Measurements from ENCODE around the gene ANKRD13A. TPM values are rescaled to one million over a fixed set of nuclear protein-coding genes. Genes with fewer than 3 reads are reported as not detected.

Gene ANKRD13A
- total and polyA plus RNA-seq, 2 of the 8 experiments (the other 6 are each of a cell fraction or from before 2014, with no cell fraction given) = 16.8 to 21.4 TPM

DNA sequence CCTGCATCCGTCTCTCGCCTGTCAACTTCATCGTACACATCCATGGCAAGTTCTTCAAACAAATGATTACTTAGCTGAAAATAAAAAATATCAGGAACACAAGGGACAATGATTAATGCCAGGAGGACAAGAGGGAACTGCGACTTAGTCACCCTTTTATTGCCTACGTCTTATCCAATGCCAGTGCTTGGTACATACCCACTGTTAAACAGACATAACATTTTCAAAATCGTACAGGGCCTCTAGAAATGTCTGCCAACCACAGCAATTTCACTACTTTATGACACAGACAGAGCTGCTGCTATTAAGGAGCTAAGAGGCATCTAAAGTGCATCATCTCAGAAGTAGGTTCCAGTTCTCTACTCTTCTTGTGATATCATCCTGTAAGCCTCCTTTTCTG is 37.6 kb upstream of the ANKRD13A start (continued):
- no peak for TF ChIP-seq GTF2F1 (IDR thresholded peaks at IDR 0.05; ENCODE audit: borderline replicate concordance, low read depth, low read length)

Data from H1 (cell line).